Measurements from ENCODE around the gene SCRN2.

The SCRN2 gene

DNA sequence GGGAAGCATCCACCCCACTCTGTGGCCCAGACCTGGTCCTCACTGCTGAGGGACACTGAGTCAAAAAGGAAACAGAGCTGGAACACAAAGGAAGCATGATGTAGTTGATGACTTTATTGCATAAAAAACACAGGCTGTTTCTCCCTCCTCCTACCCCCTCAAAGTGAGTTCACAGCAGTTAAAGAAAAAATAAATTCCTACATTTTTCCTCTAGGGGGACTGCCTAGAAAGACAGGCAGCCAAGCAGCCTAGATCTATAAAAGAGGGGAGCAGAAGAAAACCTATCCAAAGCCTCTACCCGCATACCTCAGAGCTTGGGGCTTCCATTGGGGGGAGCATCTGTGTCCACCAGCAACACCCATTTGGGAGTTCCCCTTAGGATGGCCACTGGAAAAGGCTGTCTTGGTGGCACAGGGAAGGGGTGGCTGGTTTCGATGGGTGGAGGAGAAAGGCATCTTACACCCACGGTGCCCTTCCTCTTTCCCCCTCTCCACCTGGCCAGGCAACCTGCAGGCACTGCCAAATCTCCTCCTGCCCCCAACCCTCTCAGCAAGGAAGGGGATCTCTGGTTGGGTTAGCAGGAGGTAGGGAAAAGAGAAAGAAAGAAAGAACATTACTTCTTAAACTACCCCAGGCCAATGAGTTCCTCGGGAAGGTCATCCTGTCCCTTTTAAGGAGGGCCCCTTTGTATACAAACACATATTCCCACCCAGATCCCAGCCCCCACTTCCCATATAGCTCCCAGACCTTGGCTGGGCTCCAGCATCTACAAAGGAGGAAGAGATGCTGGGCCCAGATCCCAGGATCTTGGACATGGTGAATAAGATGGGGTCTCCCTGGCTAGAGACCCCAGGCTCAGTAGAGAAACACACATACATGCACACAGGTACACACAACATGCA lies 4.0 kb upstream of the SCRN2 start:
- peak; percentile 62 for DNase-seq

DNA sequence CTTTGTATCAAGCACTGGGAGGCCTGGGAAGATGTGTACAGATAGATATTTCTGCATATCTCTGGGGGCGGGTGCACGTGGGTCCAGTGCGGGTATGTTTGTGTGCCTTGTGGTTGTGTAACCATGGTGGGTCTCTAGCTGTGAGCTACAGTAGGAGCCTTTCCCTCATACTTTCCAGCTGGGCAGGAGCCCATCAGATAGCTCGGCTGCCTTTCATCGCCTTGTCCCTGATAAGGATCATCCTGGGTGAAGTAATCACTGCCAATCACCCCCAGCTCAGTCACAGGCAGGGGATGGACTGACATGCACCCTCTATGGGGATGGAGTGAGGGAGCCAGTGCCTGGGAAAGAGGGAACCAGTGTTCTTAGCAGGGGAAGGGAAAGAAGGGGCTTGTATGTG lies 3.2 kb upstream of the SCRN2 start:
- DNase-seq: peak; percentile 61

DNA sequence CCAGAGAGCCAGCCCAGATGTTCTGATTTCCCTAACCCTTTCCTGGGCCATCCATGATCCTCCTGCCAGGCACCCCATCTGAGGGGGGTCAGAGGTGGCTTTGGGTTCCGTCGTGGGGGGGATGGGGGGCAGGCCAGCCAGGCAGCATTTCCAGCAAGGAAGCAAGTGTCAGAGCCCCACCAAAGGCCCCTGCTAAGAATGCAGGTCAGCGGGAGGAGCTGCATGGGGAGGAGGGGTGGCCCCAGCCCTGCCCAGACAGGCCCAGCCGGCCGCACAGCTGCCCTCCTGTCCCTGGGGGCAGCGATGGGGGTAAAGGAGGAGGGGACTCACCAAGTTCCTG lies 2.3 kb upstream of the SCRN2 start:
- DNase-seq: no peak

DNA sequence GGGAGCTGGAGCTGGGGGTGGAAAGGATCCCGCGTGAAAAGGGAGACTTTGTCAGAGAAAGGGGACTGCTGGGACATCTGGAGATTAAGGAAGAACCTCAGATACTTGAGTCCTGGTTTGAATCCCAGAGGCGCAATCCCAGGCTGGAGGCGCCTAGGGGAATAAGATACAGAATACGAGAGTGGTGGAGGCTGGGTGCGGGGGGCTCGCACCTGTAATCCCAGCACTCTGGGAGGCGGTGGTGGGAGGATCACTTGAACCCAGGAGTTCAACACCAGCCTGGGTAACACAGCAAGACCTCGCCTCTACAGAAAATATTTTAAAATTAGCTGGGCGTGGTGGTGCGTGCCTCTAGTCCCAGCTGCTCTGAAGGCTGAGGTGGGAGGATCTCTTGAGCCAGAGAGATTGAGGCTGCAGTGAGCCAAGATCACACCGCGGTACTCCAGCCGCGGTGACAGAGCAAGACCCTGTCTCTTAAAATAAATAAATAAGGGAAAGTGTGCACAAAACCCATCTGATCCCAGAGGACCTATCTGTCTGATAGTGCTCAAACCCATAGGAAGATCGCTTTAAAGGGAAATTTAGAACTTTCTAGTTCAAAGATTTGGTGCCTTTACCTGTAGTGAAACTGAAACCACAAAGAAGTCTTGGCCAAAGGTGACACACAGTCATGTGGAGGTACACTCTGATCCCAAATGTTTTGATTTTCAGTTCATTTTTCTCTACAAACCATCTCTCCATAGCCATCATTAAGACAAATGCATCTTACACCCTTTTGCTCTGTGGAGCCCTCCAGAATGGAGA lies 617 bp upstream of the SCRN2 start:
- no peak for DNase-seq

DNA sequence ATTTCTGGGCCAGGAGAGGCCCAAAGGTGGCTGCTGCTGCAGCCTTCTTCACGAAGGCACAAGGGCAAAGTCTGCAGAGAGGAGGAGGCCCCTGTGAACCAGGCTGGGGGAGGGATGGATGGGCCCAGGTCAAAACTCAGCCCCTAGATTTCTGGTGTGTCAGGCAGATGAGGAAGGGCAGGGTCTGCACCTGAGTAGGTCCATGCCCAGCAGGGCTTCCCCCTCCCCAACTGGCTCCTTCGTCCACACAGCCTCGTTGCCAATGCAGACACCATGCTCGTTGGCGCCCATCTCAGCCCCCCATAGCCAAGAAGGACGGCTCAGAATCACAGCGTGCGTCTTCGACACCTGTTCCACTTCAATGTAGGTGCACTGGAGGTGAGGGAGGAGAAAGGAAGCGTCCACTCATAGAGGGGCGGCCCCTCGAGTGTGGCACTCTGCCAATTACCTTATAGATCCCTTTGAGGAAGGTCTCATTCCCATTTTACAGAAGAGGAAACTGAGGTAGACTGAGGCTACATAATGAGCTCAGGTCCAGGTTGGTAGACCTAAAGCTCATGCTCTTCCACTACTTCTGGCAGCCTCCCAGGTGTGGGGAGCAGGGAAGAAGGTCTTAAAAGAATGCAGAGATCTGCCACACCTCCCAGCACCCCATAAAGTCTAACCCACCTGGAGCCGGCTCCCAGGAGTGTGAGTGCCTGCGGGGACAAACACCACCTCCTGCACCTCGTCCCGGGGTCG lies 902 bp downstream of the SCRN2 start:
- DNase-seq: no peak

DNA sequence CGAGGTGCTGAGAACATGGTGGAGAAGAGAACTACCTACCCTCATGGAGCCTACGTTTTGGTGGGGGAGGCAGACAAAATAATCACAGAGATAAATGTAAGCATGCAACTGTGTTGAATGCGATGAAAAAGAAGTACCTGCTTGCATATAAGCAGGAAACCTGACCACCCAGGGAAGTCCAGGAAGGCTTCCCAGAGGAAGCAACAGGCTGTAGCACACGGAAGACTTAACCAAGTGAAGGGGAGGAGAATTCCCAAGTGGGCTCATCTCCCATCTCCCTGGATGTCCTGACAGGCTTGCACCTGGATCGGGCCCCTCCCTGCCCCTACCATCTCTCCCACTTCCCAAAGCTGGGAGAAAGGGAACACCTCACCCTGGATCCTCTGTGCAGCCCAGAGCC lies 2.0 kb downstream of the SCRN2 start:
- no peak for DNase-seq

DNA sequence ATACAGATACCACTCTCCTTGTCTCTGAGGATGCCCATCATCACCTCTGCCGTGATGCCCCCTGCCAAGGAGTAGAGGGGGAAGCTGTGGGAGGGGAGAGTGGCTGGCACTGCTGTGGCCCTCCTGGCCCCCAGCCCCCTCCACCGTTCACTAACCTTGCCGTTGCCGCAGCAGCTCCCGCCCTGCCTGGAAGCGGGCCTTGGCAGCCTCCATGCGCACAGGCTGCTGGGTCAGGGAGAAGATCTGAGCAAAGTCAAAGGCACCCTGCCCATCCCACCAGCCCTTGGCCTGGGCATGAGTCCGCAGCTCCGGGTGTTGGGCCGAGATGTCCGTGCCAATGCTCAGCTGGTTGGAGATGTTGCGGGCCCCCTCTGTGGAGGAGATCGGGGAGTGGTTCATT lies 2.4 kb downstream of the SCRN2 start:
- no peak for DNase-seq

DNA sequence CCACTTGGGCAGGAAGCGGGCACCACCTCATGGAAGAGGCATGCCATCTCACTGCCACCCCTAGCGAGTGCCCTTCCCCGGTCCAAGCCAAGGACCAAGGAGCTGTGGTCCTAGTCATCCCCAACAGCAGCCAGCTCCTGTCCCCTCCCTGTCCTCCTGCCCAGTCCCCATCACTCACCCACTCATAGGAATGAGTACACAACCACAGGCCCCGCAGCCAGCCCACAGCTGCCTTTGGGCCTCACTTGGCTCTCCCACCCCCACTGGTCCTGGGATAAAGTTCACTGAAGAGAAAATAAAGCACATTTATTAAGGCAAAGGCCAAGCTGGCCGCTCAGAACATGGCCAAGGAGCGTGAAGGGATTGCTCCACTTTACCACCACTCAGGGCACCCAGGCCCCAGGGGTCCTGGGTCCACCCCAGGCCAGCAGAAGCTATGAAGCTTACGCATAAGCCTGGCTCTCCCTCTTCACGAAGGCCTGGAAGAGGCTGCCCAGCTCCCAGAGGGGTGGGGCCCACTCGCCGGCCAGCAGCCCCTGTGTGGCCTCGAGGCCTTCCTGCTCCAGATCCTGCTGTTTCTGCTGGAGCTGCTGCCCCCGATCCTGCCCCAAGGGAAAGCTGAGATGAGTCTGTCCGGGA lies 3.6 kb downstream of the SCRN2 start:
- no peak for DNase-seq

DNA sequence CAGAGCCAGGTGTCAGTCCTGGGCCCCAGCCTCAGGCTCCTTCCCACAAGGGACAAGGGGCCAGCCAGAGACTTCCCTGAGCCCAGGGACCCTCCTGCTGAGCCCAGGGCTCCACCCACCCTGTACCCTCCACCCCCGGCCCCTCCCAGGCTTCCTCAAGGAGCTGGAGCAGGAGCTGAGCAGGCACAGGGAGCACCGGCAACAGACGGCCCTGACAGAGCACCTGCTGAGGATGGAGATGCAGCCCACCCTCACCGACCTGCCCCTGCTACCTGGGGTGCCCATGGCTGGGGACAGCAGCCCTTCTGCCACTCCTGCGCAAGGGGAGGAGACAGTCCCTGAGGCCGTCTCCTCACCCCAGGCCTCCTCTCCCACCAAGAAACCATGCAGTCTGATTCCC lies 4.5 kb downstream of the SCRN2 start:
- DNase-seq: no peak

DNA sequence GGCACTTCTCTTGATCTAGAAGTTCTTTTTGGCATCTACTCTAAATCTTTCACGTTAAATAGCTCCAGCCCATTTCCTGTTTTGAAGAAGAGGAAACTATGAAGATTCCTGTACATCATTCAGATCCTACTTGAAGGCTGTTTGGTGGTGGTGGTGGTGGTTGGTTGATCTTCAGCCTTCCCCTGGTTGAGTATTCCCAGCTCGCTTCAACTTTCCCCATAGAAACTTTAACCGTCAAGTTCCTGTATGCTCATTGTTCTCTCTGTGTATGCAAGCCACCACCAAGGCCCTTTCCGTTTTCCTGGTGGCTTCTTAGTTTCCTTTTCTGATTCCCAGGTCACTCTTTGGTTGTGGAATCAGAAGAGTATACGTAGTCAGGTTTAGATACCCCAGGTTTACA lies 6.3 kb downstream of the SCRN2 start:
- DNase-seq: no peak

DNA sequence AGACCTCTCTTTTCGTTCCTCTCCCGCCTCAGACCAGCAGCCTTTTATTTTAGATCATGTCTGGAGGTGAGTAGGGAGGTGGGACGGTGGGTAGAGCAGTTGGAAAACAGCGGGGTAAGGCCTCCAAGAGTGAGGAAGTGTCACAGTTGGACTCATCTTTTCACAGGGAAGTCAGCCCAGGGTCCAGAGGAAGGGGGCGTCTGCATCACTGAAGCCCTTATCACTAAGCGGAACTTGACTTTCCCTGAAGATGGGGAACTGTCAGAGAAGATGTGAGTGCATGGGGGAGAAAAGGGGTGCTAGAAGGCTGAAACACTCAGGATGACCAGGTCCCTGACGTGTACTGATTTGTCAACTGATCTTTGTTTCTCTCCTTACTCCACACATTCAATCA lies 9.1 kb downstream of the SCRN2 start:
- peak; percentile 59 for DNase-seq

DNA sequence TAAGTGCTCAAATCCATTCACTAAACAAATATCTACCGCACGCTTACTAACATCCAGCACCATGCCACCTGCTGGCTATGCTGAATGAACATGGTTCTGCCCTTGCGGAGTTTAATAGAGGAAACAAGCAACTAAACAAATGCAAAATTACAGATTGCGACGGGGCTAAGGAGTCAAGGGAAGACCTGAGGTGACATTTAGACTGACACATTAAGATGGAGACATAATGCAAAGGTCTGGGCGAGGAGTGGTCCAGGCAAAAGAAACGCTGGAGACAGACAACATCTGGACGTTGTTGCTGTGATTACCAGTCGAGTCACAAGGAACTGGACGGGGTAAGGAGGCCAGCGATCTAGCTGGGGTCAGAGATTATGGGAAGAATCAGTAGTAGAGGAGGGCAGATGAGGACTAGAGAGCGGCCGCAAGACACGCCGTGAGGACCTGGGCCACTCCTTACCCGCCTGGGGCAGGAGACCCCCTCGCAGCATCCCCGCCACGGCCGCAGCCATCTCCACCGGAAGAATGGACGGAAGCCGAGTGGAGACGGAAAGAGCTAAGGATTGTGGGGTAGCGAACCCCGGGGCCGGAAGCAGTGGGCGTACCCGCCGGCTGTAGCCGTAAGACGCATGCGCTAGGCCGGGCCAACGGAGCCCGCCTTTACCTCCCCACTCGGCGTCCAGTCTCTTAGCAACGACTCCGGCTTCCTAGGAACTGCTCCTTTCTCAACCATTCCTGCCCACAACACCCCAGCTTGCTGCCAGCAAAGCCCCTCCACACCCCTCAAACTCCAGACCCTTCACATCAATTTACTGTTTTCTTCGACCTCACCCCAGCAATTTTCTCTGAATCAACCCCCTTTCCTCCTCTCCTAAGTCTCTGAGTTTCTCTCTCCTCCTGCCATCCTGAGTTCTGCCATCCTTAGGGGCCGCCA lies 9.8 kb downstream of the SCRN2 start, which contains the start of the genes LRRC46 and MRPL10:
LRRC46 (plus strand) TSS at position 668 of the 931 bp plus-strand sequence. CDS start 320 bp downstream, outside the sequence.
MRPL10 (minus strand) TSS at position 539 of the 931 bp plus-strand sequence; CDS start at position 509, 30 bp downstream.
- DNase-seq: peak; percentile 97

DNA sequence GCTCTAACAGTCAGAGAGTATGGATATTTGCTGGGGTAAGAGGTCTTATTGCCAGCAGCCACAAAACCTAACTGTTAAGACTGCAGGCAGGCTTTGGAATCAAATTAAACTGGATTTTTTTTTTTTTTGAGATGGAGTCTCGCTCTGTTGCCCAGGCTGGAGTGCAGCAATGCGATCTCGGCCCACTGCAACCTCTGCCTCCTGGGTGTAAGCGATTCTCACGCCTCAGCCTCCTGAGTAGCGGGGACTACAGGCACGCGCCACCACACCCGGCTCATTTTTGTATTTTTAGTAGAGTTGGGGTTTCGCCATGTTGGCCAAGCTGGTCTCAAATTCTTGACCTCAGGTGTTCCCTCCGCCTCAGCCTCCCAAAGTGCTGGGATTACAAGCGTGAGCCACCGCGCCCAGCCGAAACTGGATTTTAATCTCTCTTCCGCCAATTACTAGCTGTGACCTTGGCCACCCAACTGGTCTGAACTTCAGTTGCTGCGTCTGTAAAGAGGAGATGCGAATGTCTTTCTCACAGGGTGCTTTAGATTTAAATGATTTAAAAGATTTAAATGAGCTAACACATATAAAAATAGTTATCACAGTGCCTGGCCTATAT lies 10.6 kb downstream of the SCRN2 start:
- DNase-seq: no peak

DNA sequence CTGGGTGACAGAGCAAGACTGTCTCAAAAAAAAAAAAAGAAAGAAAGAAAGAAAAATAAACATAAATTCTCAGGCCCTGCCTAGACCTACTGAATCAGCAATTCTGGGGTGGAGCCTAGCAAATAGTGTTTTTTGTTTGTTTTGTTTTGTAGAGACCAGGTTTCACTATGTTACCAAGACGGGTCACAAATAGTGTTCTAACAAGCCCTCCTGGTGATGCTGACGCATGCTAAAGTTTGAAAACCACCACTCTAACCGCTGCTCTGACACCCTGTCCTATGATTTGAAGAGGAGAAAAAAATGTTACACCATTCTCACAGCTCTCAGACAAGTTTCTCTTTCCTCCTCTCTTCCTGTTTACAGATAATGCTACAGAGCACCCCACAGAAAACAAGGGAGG lies 11.2 kb downstream of the SCRN2 start:
- no peak for DNase-seq

DNA sequence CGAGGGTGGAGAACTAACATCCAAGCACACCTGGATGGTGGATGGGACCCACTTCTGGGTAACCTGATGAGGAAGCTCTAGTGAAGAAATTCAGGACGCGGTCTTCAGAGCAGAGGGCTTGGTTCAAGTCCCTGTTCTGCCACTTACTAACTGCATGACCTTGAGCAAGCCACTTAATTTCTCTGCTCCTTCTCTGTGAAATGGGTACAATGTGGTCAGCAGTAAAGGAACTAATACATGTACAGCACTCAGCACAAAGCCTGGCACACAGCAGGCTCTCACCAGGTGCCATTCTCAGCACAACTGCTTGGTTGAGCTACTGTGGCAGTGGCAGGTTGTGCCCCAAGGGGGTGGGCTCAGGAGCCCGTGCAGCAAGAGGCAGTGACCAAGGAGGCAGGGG lies 17.6 kb downstream of the SCRN2 start:
- no peak for DNase-seq

DNA sequence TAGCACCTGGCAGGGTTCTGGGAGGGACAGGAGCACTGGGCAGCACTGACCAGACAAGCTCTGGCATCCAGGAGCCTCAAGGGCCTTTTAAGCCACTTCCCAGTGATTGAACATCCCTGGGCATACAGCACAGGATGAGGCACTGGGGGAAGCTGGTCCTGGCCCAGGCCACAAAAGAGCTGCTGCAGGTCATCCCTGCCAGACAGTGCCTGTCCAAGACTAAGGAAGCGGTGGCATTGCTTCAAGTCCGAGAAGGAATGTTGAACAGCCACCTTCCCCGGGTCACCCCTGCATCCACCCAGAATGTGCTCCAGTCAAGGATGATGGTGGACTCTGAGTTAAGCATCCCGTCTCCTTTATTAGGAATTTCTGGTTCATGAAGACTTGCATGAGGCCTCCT lies 18.3 kb downstream of the SCRN2 start:
- no peak for DNase-seq

DNA sequence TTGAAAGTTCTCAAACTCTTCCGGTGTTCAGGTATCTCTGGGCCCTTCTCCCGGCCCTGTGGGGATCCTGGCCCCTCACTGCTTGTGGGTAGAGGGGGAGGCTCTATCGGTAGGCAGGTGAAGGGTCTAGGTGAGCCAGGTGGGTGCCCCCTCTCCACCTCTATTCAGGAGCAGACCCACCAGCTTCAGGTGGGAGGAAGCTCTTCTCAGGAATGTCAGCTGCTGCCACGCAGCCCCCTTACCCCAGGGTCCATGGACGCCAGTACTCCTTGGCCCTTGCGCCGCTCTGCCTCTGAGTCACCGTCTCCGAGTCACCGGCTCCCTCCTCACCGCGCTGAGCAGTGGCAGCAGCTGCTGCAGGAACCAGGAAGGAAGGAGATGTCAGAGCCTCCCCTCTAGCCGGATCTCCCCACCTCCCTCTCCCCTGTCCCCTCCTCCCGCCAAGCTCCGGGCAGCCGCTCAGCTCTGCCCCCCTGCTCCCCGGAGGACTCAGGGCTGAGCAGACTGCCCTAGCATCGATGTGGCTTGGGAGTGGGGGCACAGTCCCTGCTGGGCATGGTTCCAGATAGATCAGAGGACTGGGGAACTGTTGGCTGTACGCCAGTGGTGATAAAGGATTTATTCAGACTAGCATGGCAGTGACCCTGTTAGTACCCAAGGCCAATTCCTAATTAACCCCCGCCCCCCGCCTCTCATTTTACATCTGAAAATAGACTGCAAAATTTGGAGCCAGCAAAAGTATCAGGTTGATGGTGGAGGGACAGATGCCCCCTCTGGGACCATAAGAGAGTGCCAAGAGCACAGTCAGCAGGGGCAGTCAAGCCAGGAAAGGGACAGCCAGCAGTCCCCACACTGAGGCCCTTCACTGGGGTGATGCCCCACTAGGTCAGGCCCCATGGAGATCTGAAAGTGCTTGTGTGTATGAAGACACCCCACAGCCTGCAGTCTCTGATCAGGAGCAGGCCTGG lies 19.4 kb downstream of the SCRN2 start, which contains the start of gene OSBPL7:
OSBPL7 (minus strand) TSS at position 371 of the 968 bp plus-strand sequence. CDS start 1,516 bp downstream, outside the sequence.
- peak; percentile 94 for DNase-seq

DNA sequence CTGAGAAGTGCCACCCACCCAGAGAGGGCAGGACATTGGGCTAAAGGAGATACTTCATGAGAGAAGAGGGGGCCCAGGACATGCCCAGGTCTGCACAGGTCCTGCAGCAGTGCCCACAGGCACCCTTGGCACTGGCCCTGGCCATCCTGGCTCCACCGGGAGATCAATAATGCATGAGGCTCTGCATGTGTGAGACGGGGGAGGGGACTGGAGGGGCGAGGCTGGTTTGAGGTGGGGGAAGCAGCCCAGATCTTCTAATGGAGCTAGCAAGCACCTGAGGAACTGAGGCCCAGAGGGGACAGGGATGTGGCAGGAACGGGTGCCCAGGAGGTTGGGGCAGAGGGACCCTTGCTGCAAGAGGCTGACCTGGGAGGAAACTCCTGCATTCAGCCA lies 20.0 kb downstream of the SCRN2 start:
- DNase-seq: no peak

DNA sequence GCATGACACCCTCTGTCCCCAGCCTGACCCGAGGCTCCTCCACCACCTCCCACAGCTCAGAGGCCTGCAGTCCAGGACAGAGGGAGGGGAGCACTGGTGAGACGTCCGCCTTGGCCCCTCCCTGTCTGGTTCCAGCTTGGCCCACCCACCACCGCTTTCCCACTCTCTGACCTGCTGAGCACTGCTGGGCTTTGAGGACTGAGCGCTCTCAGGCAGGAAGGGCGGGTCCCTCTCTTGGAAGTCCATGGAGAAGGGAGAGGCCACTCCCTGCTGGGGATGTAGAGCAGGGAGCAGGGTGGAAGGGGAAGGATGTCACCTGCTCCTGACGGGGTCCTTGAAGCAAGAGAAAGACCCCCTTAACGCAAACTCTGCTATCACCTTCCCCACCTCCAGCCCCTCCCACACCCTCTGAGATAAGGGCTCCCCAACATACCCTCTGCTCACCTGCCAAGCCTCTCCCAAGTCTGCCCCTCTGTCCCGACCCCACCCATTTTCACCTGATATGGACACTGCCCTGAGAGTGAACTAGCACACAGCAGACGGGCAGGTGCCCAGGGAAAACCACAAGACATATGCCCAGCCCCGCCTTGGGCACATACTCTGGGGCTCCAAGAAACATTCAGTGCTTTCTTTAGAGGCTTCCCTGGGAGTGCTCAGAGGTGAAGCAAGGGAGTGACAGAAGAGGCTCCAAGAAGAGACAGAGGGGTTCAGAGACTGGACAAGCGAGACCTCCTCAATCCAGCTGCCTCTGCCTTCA lies 20.9 kb downstream of the SCRN2 start:
- no peak for DNase-seq
